Retinal pigment epithelial cell (primary cell): ENCODE data around the gene TYMS.

Experiments
- DNase-seq: peaks from one replicate; pipeline ENCODE4 v3.0.0-alpha.2; 2010; ENCODE audit warnings: low read depth
- H3K4me3 ChIP-seq: 2 replicates; pipeline ENCODE4 v1.5.1; 2011; ENCODE audit warnings: mild to moderate bottlenecking, low read length, control low read depth, moderate library complexity
- CTCF ChIP-seq: conservative IDR thresholded peaks from 2 replicates; pipeline ENCODE4 v1.5.1; 2011; ENCODE audit warnings: low read depth, low read length, control low read depth, inconsistent platforms

Gene TYMS

GRCh38 chr18:669077-669476 is 11.6 kb downstream of the TYMS start:
- TF ChIP-seq CTCF = no peak
- H3K4me3 ChIP-seq = no peak overlapping the region
- no peak for DNase-seq

- no peak for TF ChIP-seq CTCF
- H3K4me3 ChIP-seq = no peak overlapping the region
- DNase-seq = no peak
Observed at GRCh38 chr18:670522-670921, 13.1 kb downstream of the TYMS start.

GRCh38 chr18:671405-671804 is 14.0 kb downstream of the TYMS start:
- TF ChIP-seq CTCF = no peak
- no peak overlapping the region for H3K4me3 ChIP-seq
- no peak for DNase-seq

- H3K4me3 ChIP-seq = no peak overlapping the region
- TF ChIP-seq CTCF = no peak
- DNase-seq = no peak
Observed at GRCh38 chr18:673317-673716, 15.9 kb downstream of the TYMS start.

GRCh38 chr18:673769-674168 is 16.3 kb downstream of the TYMS start:
- H3K4me3 ChIP-seq = no peak overlapping the region
- no peak for TF ChIP-seq CTCF
- no peak for DNase-seq

GRCh38 chr18:675307-675706 is 17.9 kb downstream of the TYMS start:
- no peak overlapping the region for H3K4me3 ChIP-seq
- DNase-seq = no peak
- TF ChIP-seq CTCF = no peak

- DNase-seq = no peak
- H3K4me3 ChIP-seq = no peak overlapping the region
- TF ChIP-seq CTCF = no peak
Observed at GRCh38 chr18:676069-676468, 18.6 kb downstream of the TYMS start.
